ENCODE results near the gene FNDC3A.

GRCh38 chr13:48990900-48991299 lies 15.2 kb downstream of the FNDC3A start:
- TF ChIP-seq, protein P1, sequence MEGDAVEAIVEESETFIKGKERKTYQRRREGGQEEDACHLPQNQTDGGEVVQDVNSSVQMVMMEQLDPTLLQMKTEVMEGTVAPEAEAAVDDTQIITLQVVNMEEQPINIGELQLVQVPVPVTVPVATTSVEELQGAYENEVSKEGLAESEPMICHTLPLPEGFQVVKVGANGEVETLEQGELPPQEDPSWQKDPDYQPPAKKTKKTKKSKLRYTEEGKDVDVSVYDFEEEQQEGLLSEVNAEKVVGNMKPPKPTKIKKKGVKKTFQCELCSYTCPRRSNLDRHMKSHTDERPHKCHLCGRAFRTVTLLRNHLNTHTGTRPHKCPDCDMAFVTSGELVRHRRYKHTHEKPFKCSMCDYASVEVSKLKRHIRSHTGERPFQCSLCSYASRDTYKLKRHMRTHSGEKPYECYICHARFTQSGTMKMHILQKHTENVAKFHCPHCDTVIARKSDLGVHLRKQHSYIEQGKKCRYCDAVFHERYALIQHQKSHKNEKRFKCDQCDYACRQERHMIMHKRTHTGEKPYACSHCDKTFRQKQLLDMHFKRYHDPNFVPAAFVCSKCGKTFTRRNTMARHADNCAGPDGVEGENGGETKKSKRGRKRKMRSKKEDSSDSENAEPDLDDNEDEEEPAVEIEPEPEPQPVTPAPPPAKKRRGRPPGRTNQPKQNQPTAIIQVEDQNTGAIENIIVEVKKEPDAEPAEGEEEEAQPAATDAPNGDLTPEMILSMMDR (IDR thresholded peaks at IDR 0.05), result no peak
- TF ChIP-seq POLR2A (IDR thresholded peaks at IDR 0.05), result no peak
